ENCODE measurements around the gene LDLRAD4.

The LDLRAD4 gene

DNA sequence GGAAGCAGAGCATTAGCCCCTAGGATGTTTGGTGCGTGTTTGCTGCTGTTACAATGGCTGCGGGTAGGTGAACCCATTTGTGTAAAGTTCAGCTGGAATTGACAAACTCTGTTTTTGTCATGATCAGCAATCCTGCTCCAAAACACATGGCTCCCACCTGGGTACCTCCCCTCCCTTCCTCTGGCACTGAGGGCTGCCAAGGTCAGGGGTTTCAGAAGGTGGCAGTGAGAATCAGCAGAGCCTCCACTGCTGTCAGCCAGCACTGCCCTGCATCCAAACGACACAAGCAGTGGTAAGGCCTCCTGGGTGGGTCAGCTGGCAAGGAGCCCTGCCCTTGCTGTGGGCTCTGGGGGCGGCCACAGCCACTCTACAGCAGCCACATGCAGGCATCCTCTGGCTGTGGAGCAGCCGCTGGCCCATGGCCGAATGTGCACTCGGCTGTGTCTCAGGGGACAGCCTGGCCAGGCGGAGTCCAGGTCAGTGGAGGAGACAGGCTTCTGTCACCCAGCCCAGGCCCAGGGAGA lies 32.8 kb upstream of the LDLRAD4 start:
- TF ChIP-seq TEAD4 (IDR thresholded peaks at IDR 0.05) = no peak
- TF ChIP-seq EGR1 (IDR thresholded peaks at IDR 0.05) = no peak
- no peak for TF ChIP-seq CEBPB (IDR thresholded peaks at IDR 0.05)
- TF ChIP-seq, protein P1, sequence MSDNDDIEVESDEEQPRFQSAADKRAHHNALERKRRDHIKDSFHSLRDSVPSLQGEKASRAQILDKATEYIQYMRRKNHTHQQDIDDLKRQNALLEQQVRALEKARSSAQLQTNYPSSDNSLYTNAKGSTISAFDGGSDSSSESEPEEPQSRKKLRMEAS (IDR thresholded peaks at IDR 0.05) = no peak
- no peak for TF ChIP-seq NFIC (IDR thresholded peaks at IDR 0.05)
- TF ChIP-seq RAD21 (IDR thresholded peaks at IDR 0.05; ENCODE audit: low read depth) = no peak
- TF ChIP-seq FOXM1 (IDR thresholded peaks at IDR 0.05; ENCODE audit: borderline replicate concordance, low read depth) = no peak
- TF ChIP-seq TCF12 (IDR thresholded peaks at IDR 0.05; ENCODE audit: low read depth) = no peak
- no peak for TF ChIP-seq CREB1 (IDR thresholded peaks at IDR 0.05; ENCODE audit: low read depth)
- TF ChIP-seq, protein P2, sequence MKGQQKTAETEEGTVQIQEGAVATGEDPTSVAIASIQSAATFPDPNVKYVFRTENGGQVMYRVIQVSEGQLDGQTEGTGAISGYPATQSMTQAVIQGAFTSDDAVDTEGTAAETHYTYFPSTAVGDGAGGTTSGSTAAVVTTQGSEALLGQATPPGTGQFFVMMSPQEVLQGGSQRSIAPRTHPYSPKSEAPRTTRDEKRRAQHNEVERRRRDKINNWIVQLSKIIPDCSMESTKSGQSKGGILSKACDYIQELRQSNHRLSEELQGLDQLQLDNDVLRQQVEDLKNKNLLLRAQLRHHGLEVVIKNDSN (IDR thresholded peaks at IDR 0.05) = no peak
- no peak for TF ChIP-seq EP300 (IDR thresholded peaks at IDR 0.05; ENCODE audit: borderline replicate concordance)
- no peak for TF ChIP-seq TAF1 (IDR thresholded peaks at IDR 0.05; ENCODE audit: low read depth)
- TF ChIP-seq ZBTB7A (IDR thresholded peaks at IDR 0.05; ENCODE audit: low read depth) = no peak
- TF ChIP-seq, protein P3, sequence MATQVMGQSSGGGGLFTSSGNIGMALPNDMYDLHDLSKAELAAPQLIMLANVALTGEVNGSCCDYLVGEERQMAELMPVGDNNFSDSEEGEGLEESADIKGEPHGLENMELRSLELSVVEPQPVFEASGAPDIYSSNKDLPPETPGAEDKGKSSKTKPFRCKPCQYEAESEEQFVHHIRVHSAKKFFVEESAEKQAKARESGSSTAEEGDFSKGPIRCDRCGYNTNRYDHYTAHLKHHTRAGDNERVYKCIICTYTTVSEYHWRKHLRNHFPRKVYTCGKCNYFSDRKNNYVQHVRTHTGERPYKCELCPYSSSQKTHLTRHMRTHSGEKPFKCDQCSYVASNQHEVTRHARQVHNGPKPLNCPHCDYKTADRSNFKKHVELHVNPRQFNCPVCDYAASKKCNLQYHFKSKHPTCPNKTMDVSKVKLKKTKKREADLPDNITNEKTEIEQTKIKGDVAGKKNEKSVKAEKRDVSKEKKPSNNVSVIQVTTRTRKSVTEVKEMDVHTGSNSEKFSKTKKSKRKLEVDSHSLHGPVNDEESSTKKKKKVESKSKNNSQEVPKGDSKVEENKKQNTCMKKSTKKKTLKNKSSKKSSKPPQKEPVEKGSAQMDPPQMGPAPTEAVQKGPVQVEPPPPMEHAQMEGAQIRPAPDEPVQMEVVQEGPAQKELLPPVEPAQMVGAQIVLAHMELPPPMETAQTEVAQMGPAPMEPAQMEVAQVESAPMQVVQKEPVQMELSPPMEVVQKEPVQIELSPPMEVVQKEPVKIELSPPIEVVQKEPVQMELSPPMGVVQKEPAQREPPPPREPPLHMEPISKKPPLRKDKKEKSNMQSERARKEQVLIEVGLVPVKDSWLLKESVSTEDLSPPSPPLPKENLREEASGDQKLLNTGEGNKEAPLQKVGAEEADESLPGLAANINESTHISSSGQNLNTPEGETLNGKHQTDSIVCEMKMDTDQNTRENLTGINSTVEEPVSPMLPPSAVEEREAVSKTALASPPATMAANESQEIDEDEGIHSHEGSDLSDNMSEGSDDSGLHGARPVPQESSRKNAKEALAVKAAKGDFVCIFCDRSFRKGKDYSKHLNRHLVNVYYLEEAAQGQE (IDR thresholded peaks at IDR 0.05; ENCODE audit: low read depth) = no peak
- no peak for TF ChIP-seq YY1 (IDR thresholded peaks at IDR 0.05; ENCODE audit: low read depth)

DNA sequence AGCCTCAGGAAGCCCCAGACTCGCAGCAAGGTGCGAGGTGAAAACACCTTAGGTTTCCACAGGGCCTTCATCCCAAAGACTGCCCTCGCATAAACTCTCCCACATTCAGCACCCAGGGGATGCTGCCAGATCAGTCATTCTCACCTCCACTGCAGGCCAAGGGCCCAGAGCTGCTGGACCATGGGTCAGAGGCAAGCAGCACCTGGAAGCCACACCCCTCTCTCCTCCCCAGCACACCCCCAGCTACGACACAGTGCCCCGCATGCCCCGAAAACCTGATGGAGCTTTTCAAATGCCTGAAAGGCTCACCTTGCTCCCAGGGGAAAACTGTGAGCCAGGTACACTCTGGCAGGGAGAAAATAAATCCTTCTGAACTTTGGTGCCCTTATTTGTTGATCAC lies 31.9 kb upstream of the LDLRAD4 start:
- no peak for TF ChIP-seq YY1 (IDR thresholded peaks at IDR 0.05; ENCODE audit: low read depth)
- no peak for TF ChIP-seq TCF12 (IDR thresholded peaks at IDR 0.05; ENCODE audit: low read depth)
- TF ChIP-seq CREB1 (IDR thresholded peaks at IDR 0.05; ENCODE audit: low read depth) = no peak
- no peak for TF ChIP-seq NFIC (IDR thresholded peaks at IDR 0.05)
- TF ChIP-seq EP300 (IDR thresholded peaks at IDR 0.05; ENCODE audit: borderline replicate concordance) = no peak
- TF ChIP-seq, protein P3 (IDR thresholded peaks at IDR 0.05; ENCODE audit: low read depth) = no peak
- TF ChIP-seq, protein P1 (IDR thresholded peaks at IDR 0.05) = no peak

DNA sequence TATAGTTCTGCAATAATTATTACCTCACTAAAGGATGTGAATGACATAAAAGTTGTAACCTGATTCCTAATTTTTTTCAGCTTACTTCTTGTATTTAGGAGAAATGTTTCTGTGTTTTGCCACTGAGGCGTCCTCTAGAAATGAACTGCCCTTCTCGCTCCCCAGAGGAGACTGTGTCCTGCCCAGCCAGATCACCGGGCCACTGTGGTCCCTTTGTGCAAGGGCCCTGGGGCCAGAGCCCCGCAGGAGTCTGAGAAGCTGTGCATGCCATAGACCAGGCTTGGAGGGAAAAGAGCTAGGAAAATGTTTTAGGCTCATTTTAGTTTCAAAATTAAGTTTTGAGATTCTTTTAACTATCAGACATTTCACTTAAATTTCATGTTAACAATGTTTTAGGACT lies 31.1 kb upstream of the LDLRAD4 start:
- TF ChIP-seq TCF12 (IDR thresholded peaks at IDR 0.05; ENCODE audit: low read depth) (no peak), CEBPB (IDR thresholded peaks at IDR 0.05) (no peak), YY1 (IDR thresholded peaks at IDR 0.05; ENCODE audit: low read depth) (no peak), CREB1 (IDR thresholded peaks at IDR 0.05; ENCODE audit: low read depth) (no peak), TAF1 (IDR thresholded peaks at IDR 0.05; ENCODE audit: low read depth) (no peak), EP300 (IDR thresholded peaks at IDR 0.05; ENCODE audit: borderline replicate concordance) (no peak), RAD21 (IDR thresholded peaks at IDR 0.05; ENCODE audit: low read depth) (no peak), TEAD4 (IDR thresholded peaks at IDR 0.05) (no peak), ZBTB7A (IDR thresholded peaks at IDR 0.05; ENCODE audit: low read depth) (no peak)
- TF ChIP-seq, protein P3 (IDR thresholded peaks at IDR 0.05; ENCODE audit: low read depth) = no peak
- TF ChIP-seq, protein P2 (IDR thresholded peaks at IDR 0.05) = no peak
- TF ChIP-seq, protein P1 (IDR thresholded peaks at IDR 0.05) = no peak

GRCh38 chr18:13191031-13191430 lies 27.5 kb upstream of the LDLRAD4 start:
- TF ChIP-seq, protein P3 (IDR thresholded peaks at IDR 0.05; ENCODE audit: low read depth) = no peak
- TF ChIP-seq NFIC (IDR thresholded peaks at IDR 0.05) (no peak), ZBTB7A (IDR thresholded peaks at IDR 0.05; ENCODE audit: low read depth) (no peak), EGR1 (IDR thresholded peaks at IDR 0.05) (no peak), FOXM1 (IDR thresholded peaks at IDR 0.05; ENCODE audit: borderline replicate concordance, low read depth) (no peak), TCF12 (IDR thresholded peaks at IDR 0.05; ENCODE audit: low read depth) (no peak), EP300 (IDR thresholded peaks at IDR 0.05; ENCODE audit: borderline replicate concordance) (no peak), TAF1 (IDR thresholded peaks at IDR 0.05; ENCODE audit: low read depth) (no peak), CEBPB (IDR thresholded peaks at IDR 0.05) (no peak), CREB1 (IDR thresholded peaks at IDR 0.05; ENCODE audit: low read depth) (no peak)
- TF ChIP-seq, protein P1 (IDR thresholded peaks at IDR 0.05) = no peak
